Measurements from ENCODE around the gene PLPP1.
"Not testable (repeated sequence)": the region's sequence is repeated elsewhere in the genome, so short reads cannot be mapped to it uniquely, and the experiment has no call there.

- TF ChIP-seq CTCF (IDR thresholded peaks at IDR 0.05; ENCODE audit: low read depth, low read length, poor library complexity, severe bottlenecking); EZH2phosphoT487 (IDR thresholded peaks at IDR 0.05; ENCODE audit: borderline replicate concordance, low read length): not testable (repeated sequence)
Observed at GRCh38 chr5:55505711-55506110, 29.1 kb downstream of the PLPP1 start.
